Neural crest cell (in vitro differentiated cells): ENCODE data around the gene UBE2J2. TPM values are rescaled to one million over a fixed set of nuclear protein-coding genes. Genes with fewer than 3 reads are reported as not detected.
A peak's percentile ranks its signal among the peaks of the same experiment; 100 is the strongest.

Experiments
- DNase-seq: peaks from one replicate; pipeline ENCODE4 v3.0.0; 2021; ENCODE audit warnings: low read depth, mixed read lengths, low spot score
- H3K27ac Mint-ChIP-seq: one replicate; pipeline ENCODE4 v1.8.0; 2021; ENCODE audit warnings: mild to moderate bottlenecking, mixed read lengths; ENCODE audit not compliant: unreplicated experiment
- H3K27me3 Mint-ChIP-seq: 2 replicates; pipeline ENCODE4 v1.8.0; 2021; ENCODE audit warnings: low read depth, mild to moderate bottlenecking, mixed read lengths
- H3K36me3 Mint-ChIP-seq: 2 replicates; pipeline ENCODE4 v1.8.0; 2021; ENCODE audit warnings: low read depth, mild to moderate bottlenecking, mixed read lengths
- H3K4me1 Mint-ChIP-seq: 2 replicates; pipeline ENCODE4 v1.8.0; 2021; ENCODE audit warnings: mixed read lengths
- H3K4me3 Mint-ChIP-seq: one replicate; pipeline ENCODE4 v1.8.0; 2021; ENCODE audit warnings: mild to moderate bottlenecking, mixed read lengths
- H3K9me3 Mint-ChIP-seq: 2 replicates; pipeline ENCODE4 v1.8.0; 2021; ENCODE audit warnings: mixed read lengths
- total RNA-seq: library from RNA; stranded (reverse); gene quantifications from 2 replicates; pipeline ENCODE4 v1.2.1, GENCODE V29; 2021
- TF ChIP-seq, protein P1 (sequence below): fragments of 200-600 bp; sonication (generic); conservative IDR thresholded peaks from 2 replicates; pipeline ENCODE4 v1.5.0; 2021; ENCODE audit warnings: antibody characterized with exemption, mild to moderate bottlenecking

UBE2J2 gene
- total RNA-seq, 1 donor from 2014 or later = 80.8 TPM

GRCh38 chr1:1232796-1233566 is 40.7 kb downstream of the UBE2J2 start:
- no peak for DNase-seq
- peaks cover 16% of the 10 kb centered on the region for H3K36me3 Mint-ChIP-seq
- H3K27me3 Mint-ChIP-seq = no peaks in the 10 kb centered on the region
- H3K9me3 Mint-ChIP-seq = peaks cover 2% of the 10 kb centered on the region
- TF ChIP-seq, protein P1, sequence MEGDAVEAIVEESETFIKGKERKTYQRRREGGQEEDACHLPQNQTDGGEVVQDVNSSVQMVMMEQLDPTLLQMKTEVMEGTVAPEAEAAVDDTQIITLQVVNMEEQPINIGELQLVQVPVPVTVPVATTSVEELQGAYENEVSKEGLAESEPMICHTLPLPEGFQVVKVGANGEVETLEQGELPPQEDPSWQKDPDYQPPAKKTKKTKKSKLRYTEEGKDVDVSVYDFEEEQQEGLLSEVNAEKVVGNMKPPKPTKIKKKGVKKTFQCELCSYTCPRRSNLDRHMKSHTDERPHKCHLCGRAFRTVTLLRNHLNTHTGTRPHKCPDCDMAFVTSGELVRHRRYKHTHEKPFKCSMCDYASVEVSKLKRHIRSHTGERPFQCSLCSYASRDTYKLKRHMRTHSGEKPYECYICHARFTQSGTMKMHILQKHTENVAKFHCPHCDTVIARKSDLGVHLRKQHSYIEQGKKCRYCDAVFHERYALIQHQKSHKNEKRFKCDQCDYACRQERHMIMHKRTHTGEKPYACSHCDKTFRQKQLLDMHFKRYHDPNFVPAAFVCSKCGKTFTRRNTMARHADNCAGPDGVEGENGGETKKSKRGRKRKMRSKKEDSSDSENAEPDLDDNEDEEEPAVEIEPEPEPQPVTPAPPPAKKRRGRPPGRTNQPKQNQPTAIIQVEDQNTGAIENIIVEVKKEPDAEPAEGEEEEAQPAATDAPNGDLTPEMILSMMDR = no peak
- H3K4me3 Mint-ChIP-seq = peak overlapping the region; percentile 82
- peaks cover 30% of the 10 kb centered on the region for H3K4me1 Mint-ChIP-seq
- H3K27ac Mint-ChIP-seq = no peak overlapping the region

- Mint-ChIP-seq H3K4me3 (peak within 1 kb of the TSS; percentile 98), H3K27me3 (no peaks in the 10 kb centered on the region), H3K9me3 (peaks cover 2% of the 10 kb centered on the region), H3K27ac (peak within 1 kb of the TSS; percentile 69), H3K36me3 (peaks cover 16% of the 10 kb centered on the region), H3K4me1 (peaks cover 30% of the 10 kb centered on the region)
- TF ChIP-seq, protein P1 = no peak
- no peak for DNase-seq
Observed at GRCh38 chr1:1232208-1232795, 41.4 kb downstream of the UBE2J2 start, which contains the start of gene B3GALT6. TSS of gene B3GALT6 (plus strand) at chr1:1232237. CDS start at chr1:1232279, 42 bp downstream.

DNA sequence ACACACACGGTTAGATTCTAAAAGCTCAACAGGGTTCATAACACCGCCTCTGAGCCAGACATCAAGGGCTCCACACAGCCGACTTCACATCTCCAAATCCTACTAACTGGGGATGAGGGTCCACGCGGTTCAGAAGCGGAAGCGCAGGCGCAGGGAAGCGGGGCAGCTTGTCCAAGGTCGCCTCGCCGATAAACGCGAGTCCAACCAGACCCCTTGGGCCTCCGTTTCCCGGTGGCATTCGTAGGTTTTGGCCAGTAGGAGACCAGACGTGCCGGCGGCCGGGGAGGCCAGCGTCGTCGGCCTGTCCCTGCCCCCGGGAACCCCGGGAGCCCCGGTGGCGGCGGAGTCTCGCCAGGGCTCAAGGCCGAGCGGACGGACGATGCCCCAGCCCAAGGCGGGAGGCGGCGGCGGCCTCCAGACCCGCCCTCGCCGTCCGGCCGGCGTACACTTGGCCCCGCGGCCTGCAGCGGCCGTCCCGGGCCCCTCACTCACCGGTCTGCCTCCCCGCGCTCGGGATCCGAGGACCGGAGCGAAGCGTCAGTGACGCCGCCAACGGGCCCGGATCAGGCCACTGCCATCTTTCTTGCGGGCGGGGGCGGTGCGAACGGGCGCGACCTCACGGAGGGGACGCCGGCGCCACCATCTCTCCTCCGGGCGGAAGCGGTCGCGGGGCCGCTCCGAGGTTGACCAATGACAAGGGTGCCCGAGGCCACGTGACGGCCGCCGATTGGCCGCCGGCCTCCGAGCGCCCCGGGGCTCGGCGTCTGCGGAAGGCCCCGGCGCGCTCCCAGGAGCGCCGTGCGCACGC is 42.0 kb downstream of the UBE2J2 start, which contains the start of gene SDF4:
TSS of gene SDF4 (minus strand) at position 602 of the 808 bp plus-strand sequence. CDS start 3,229 bp downstream, outside the sequence.
- Mint-ChIP-seq H3K4me1 (peaks cover 30% of the 10 kb centered on the region), H3K4me3 (peak within 1 kb of the TSS; percentile 98), H3K27me3 (no peaks in the 10 kb centered on the region)

GRCh38 chr1:1230656-1231399 is 42.8 kb downstream of the UBE2J2 start:
- H3K4me1 Mint-ChIP-seq = peaks cover 30% of the 10 kb centered on the region
- H3K27me3 Mint-ChIP-seq = no peaks in the 10 kb centered on the region
- peaks cover 16% of the 10 kb centered on the region for H3K36me3 Mint-ChIP-seq
- TF ChIP-seq, protein P1 = no peak
- H3K4me3 Mint-ChIP-seq = peak overlapping the region; percentile 98
- peak overlapping the region; percentile 69 for H3K27ac Mint-ChIP-seq
- DNase-seq = no peak
- H3K9me3 Mint-ChIP-seq = peaks cover 2% of the 10 kb centered on the region

More for the DNA sequence above, 42.0 kb downstream of the UBE2J2 start, which contains the start of gene SDF4:
- peak within 1 kb of the TSS; percentile 69 for H3K27ac Mint-ChIP-seq
- H3K9me3 Mint-ChIP-seq = peaks cover 2% of the 10 kb centered on the region
- peaks cover 16% of the 10 kb centered on the region for H3K36me3 Mint-ChIP-seq
- DNase-seq = peak; percentile 89
- TF ChIP-seq, protein P1 = peak; percentile 26
